Cerebellar nuclear complex (tissue), 1 donor: ENCODE data around the gene AMFR.
A peak's percentile ranks its signal among the peaks of the same experiment; 100 is the strongest.

Experiments used
- DNase-seq, 2 experiments: peaks; one replicate each; lab custom pipeline; 2025; lab: John Stamatoyannopoulos, UW

AMFR gene

GRCh38 chr16:56425439-56425832, at the start of gene AMFR:
AMFR (minus strand) TSS chr16:56425545; CDS start chr16:56425327, 218 bp downstream.
- DNase-seq: no peak

- DNase-seq: no peak
Measured at GRCh38 chr16:56470666-56471065, 45.3 kb upstream of the AMFR start.

- DNase-seq: no peak
Measured at GRCh38 chr16:56470232-56470631, 44.9 kb upstream of the AMFR start.

GRCh38 chr16:56469748-56470147, 44.4 kb upstream of the AMFR start:
- no peak for DNase-seq

- no peak for DNase-seq
Measured at GRCh38 chr16:56468800-56469199, 43.5 kb upstream of the AMFR start.

GRCh38 chr16:56466344-56466743, 41.0 kb upstream of the AMFR start:
- DNase-seq: no peak

GRCh38 chr16:56463153-56463552, 37.8 kb upstream of the AMFR start:
- no peak for DNase-seq

- DNase-seq: no peak
Measured at GRCh38 chr16:56462064-56462796, 36.9 kb upstream of the AMFR start.

- DNase-seq: no peak
Measured at GRCh38 chr16:56460101-56460500, 34.8 kb upstream of the AMFR start.

GRCh38 chr16:56457927-56458470, 32.7 kb upstream of the AMFR start:
- no peak for DNase-seq

GRCh38 chr16:56451753-56452689, 26.7 kb upstream of the AMFR start:
- DNase-seq: no peak

- peak; percentile 97 for DNase-seq
Measured at GRCh38 chr16:56450986-56451752, 25.8 kb upstream of the AMFR start, which contains the start of the genes NUDT21 and OGFOD1. NUDT21 (minus strand) TSS chr16:56451332; CDS start chr16:56451202, 130 bp downstream. OGFOD1 (plus strand) TSS chr16:56451554; CDS start chr16:56451613, 59 bp downstream.

GRCh38 chr16:56450275-56450985, 25.1 kb upstream of the AMFR start:
- no peak for DNase-seq

- no peak for DNase-seq
Measured at GRCh38 chr16:56448005-56448404, 22.7 kb upstream of the AMFR start.

- no peak for DNase-seq
Measured at GRCh38 chr16:56447286-56447685, 21.9 kb upstream of the AMFR start.

GRCh38 chr16:56438038-56438437, 12.7 kb upstream of the AMFR start:
- DNase-seq: no peak

GRCh38 chr16:56436258-56436657, 10.9 kb upstream of the AMFR start:
- no peak for DNase-seq

GRCh38 chr16:56428091-56428490, 2.7 kb upstream of the AMFR start:
- DNase-seq: no peak

GRCh38 chr16:56426585-56426984, 1.2 kb upstream of the AMFR start:
- no peak for DNase-seq

- no peak for DNase-seq
Measured at GRCh38 chr16:56424791-56425438, 430 bp downstream of the AMFR start.

GRCh38 chr16:56424404-56424764, 961 bp downstream of the AMFR start:
- no peak for DNase-seq
